ENCODE measurements around the gene ZBTB47.

DNA sequence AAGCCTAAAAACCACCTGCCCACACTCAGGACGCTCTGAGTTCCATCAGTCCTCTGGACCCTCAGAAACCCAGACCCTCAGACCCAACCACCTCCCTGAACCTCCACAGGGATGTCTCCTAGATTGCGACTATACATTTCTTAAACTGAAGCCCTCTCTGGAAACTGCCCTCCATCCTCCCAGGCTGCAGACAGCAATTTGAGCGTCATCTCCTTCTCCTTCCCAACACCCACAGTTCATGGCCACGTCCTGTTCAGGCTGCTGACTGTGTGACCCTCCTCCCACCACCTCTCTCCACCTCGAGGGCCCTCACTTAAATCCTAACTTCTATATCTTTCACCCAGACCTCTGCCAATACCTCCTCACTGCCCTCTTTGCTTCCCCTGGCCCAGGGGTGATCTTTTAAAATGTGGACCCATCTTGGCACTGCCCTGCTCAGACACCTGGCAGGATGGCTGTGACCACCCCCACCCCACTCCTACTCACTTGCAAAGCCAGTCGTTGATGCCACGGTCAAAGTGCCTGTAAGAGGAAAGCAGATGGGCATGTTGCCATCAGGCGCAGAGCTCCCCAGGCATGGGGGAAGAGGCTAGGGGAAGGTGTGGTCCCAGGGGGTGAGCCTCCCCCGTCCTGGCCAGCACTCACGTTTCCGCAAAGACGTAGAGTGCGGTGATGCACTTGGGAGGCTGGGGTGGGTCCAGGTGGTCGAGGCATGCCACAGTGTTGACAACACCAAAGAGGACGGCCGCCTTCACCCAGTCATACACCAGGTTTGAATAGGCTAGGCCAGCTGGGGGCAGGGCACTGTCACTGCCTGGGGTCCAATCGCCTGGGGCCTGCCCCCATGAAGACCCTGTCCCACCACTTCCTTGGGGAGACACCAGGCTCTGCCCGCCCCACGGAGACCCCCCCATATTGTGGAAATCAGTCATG lies 43.1 kb downstream of the ZBTB47 start:
- TF ChIP-seq POLR2A (IDR thresholded peaks at IDR 0.05), result no peak
- TF ChIP-seq, protein P1, sequence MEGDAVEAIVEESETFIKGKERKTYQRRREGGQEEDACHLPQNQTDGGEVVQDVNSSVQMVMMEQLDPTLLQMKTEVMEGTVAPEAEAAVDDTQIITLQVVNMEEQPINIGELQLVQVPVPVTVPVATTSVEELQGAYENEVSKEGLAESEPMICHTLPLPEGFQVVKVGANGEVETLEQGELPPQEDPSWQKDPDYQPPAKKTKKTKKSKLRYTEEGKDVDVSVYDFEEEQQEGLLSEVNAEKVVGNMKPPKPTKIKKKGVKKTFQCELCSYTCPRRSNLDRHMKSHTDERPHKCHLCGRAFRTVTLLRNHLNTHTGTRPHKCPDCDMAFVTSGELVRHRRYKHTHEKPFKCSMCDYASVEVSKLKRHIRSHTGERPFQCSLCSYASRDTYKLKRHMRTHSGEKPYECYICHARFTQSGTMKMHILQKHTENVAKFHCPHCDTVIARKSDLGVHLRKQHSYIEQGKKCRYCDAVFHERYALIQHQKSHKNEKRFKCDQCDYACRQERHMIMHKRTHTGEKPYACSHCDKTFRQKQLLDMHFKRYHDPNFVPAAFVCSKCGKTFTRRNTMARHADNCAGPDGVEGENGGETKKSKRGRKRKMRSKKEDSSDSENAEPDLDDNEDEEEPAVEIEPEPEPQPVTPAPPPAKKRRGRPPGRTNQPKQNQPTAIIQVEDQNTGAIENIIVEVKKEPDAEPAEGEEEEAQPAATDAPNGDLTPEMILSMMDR (IDR thresholded peaks at IDR 0.05), result no peak
